ENCODE results near the gene MACROD2. TPM values are rescaled to one million over a fixed set of nuclear protein-coding genes. Genes with fewer than 3 reads are reported as not detected.

Gene MACROD2
- total RNA-seq, 1 donor from 2014 or later = 0.23 TPM

DNA sequence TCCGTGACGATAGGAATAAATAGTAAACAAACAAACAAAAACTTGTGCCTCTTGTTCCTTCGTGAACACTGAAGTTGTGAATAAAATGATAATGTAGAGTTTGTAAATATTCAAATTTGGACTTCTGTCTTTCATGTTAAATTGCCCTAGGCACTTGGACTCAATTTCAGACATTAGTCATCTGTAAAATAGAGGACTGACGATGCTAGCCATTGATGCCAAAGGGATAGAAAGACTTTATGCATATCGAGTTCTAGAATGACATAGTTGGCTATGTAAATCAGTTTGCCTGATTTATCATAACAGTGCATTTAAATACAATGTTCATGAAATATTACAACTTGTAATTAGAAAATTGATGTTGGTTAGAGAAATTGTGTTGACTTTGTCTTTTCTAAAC lies 388.0 kb downstream of the MACROD2 start:
- DNase-seq (ENCODE audit: low read depth) = no peak
- TF ChIP-seq, protein P1, sequence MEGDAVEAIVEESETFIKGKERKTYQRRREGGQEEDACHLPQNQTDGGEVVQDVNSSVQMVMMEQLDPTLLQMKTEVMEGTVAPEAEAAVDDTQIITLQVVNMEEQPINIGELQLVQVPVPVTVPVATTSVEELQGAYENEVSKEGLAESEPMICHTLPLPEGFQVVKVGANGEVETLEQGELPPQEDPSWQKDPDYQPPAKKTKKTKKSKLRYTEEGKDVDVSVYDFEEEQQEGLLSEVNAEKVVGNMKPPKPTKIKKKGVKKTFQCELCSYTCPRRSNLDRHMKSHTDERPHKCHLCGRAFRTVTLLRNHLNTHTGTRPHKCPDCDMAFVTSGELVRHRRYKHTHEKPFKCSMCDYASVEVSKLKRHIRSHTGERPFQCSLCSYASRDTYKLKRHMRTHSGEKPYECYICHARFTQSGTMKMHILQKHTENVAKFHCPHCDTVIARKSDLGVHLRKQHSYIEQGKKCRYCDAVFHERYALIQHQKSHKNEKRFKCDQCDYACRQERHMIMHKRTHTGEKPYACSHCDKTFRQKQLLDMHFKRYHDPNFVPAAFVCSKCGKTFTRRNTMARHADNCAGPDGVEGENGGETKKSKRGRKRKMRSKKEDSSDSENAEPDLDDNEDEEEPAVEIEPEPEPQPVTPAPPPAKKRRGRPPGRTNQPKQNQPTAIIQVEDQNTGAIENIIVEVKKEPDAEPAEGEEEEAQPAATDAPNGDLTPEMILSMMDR (conservative IDR thresholded peaks at IDR 0.05; ENCODE audit: low read depth, low read length) = no peak

DNA sequence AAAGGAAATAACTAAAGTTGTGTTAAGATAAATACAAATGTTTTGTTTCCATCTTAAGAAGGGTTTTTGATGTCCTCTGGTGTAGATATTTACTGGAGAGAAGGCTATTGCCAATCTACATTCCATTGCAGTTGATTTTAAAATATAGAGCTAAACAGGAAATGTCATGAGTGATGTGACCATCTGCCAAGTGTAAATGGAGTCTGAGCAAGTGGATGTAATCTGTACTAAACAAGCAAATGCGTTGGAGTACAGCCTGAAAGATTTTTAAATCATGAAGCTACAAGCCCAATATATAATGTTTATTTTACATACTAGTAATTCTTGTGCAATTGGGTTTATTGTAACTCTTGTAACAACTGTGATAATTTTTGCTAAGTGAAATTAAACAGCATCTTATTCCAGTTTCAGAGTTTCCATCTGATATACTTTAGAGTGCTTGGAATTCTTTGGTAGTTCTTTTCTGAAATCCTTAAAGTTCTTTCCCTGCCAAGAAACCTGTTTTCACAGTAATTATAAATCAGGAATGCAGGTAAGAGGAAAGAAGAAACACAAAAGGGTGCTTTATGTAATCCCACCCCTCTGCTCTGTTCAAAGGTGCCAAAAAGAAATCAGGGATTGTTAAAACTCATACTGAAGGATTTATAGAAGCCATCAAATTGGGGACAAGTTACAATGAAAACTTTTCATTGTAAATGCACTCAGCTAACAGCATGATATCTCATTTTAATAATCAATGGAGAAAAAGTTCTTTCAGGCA lies 389.3 kb downstream of the MACROD2 start:
- no peak for DNase-seq (ENCODE audit: low read depth)
- TF ChIP-seq, protein P1 (conservative IDR thresholded peaks at IDR 0.05; ENCODE audit: low read depth, low read length) = no peak
- H3K4me3 ChIP-seq (ENCODE audit: low read depth, low read length) = no peak overlapping the region

More for the DNA sequence above, 388.0 kb downstream of the MACROD2 start:
- H3K4me3 ChIP-seq (ENCODE audit: low read depth, low read length) = no peak overlapping the region

GRCh38 chr20:14385176-14385740 lies 389.9 kb downstream of the MACROD2 start:
- TF ChIP-seq, protein P1 (conservative IDR thresholded peaks at IDR 0.05; ENCODE audit: low read depth, low read length) = no peak
- no peak for DNase-seq (ENCODE audit: low read depth)
- no peak overlapping the region for H3K4me3 ChIP-seq (ENCODE audit: low read depth, low read length)

DNA sequence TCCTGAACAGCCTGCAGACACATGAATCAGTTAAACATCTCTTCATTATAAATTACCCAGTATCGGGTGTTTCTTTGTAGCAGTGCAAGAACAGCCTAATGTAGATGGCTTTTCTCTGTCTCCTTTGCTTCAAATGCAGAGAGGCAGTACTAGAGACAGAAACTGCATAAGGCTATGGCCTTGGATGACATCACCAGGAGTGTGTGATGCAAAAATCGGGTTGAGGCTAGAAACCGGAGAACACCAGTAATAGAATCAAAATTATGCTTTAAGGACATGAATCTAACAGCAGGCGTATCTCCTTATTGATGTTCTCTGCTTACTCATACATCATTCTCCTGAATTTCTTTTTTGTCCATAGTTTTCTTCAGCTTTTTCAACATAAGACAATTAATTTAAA lies 391.4 kb downstream of the MACROD2 start:
- no peak for DNase-seq (ENCODE audit: low read depth)
- H3K4me3 ChIP-seq (ENCODE audit: low read depth, low read length) = no peak overlapping the region
- TF ChIP-seq, protein P1 (conservative IDR thresholded peaks at IDR 0.05; ENCODE audit: low read depth, low read length) = no peak

DNA sequence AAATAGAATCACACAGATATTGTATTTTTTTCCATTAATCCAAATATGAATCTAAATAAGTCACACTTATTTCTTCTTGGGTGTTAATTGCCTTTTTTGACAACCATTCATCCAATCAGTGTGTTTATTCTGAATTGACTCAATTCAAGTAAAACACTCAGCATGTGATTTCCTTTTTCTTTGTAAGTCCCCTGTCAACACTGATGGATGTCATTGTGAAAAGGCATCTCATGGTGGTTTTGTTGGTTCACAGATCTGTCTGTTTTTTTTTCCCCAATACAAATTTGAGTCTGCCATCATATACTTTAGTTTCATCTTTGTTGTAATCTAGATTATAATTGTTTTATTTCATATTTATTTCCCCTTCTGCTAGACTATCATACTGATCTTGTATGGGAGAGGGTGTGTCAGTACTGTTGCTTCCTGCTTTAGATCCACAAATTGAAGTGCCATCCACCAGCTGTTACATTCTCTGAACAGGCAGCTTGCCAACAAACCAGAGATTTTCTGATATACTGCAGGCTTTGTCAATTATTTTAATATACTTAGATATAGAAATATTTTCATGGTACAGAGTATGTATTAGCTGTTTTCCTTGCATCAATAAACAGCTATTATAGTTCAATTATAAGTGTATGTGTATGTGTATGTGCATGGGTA lies 406.3 kb downstream of the MACROD2 start:
- DNase-seq (ENCODE audit: low read depth) = no peak
- TF ChIP-seq, protein P1 (conservative IDR thresholded peaks at IDR 0.05; ENCODE audit: low read depth, low read length) = no peak
- no peak overlapping the region for H3K4me3 ChIP-seq (ENCODE audit: low read depth, low read length)

GRCh38 chr20:14404515-14404914 lies 409.2 kb downstream of the MACROD2 start:
- no peak for DNase-seq (ENCODE audit: low read depth)
- TF ChIP-seq, protein P1 (conservative IDR thresholded peaks at IDR 0.05; ENCODE audit: low read depth, low read length) = no peak

More at GRCh38 chr20:14404515-14404914, 409.2 kb downstream of the MACROD2 start:
- no peak overlapping the region for H3K4me3 ChIP-seq (ENCODE audit: low read depth, low read length)

All from epithelial cell of proximal tubule (primary cell).